Loucy (cell line): ENCODE results near the gene CCDC142.

Experiments
- H2AFZ ChIP-seq: fragments of 200-600 bp; sonication (generic); 2 replicates; pipeline ENCODE4 v1.6.0; 2016; ENCODE audit warnings: antibody characterized with exemption, mild to moderate bottlenecking, low read length, moderate library complexity
- H3F3A ChIP-seq: fragments of 200-600 bp; 2 replicates; pipeline ENCODE4 v1.6.0; 2016; ENCODE audit warnings: antibody characterized with exemption, low read depth, mild to moderate bottlenecking
- H3K27me3 ChIP-seq: fragments of 200-600 bp; sonication (generic); 2 replicates; pipeline ENCODE4 v1.6.1; 2014; ENCODE audit warnings: low read length, mild to moderate bottlenecking; ENCODE audit not compliant: insufficient read depth, poor library complexity, severe bottlenecking
- H3K36me3 ChIP-seq: fragments of 200-600 bp; sonication (generic); 2 replicates; pipeline ENCODE4 v1.6.1; 2016; ENCODE audit warnings: low read length; ENCODE audit not compliant: insufficient read depth
- H3K4me1 ChIP-seq: fragments of 200-600 bp; sonication (generic); 2 replicates; pipeline ENCODE4 v1.5.1; 2014; ENCODE audit warnings: low read length, mild to moderate bottlenecking; ENCODE audit not compliant: insufficient read depth, poor library complexity, severe bottlenecking
- H3K4me2 ChIP-seq: fragments of 200-600 bp; sonication (generic); 2 replicates; pipeline ENCODE4 v1.6.0; 2014; ENCODE audit warnings: antibody characterized with exemption, low read length, low read depth, mild to moderate bottlenecking; ENCODE audit not compliant: poor library complexity, severe bottlenecking
- H3K4me3 ChIP-seq: fragments of 200-600 bp; sonication (generic); 2 replicates; pipeline ENCODE4 v1.5.1; 2014; ENCODE audit warnings: low read length, mild to moderate bottlenecking, mixed read lengths; ENCODE audit not compliant: poor library complexity, severe bottlenecking
- H3K79me2 ChIP-seq: fragments of 200-600 bp; sonication (generic); 2 replicates; pipeline ENCODE4 v1.6.1; 2014; ENCODE audit warnings: low read length; ENCODE audit not compliant: insufficient read depth
- H3K9ac ChIP-seq: fragments of 200-600 bp; sonication (generic); 2 replicates; pipeline ENCODE4 v1.6.0; 2014; ENCODE audit warnings: mild to moderate bottlenecking, low read depth, low read length, moderate library complexity; ENCODE audit not compliant: poor library complexity, severe bottlenecking
- H3K9me2 ChIP-seq: fragments of 200-600 bp; sonication (generic); replicated peaks from 2 replicates; pipeline ENCODE4 v1.6.1; 2016; ENCODE audit warnings: low read depth, low read length, mixed read lengths
- H3K9me3 ChIP-seq: fragments of 200-600 bp; sonication (generic); 2 replicates; pipeline ENCODE4 v1.6.1; 2014; ENCODE audit warnings: mild to moderate bottlenecking, antibody characterized with exemption, low read length, low read depth; ENCODE audit not compliant: insufficient read depth
- H4K20me1 ChIP-seq: fragments of 200-600 bp; sonication (generic); 2 replicates; pipeline ENCODE4 v1.6.0; 2014; ENCODE audit warnings: antibody characterized with exemption, low read length, mild to moderate bottlenecking; ENCODE audit not compliant: insufficient read depth, poor library complexity, severe bottlenecking
- EZH2phosphoT487 ChIP-seq: fragments of 200-600 bp; IDR thresholded peaks from 2 replicates; pipeline ENCODE4 v1.6.1; 2018; ENCODE audit warnings: antibody characterized with exemption, mild to moderate bottlenecking, moderate library complexity, borderline replicate concordance
- TF ChIP-seq, protein P1 (sequence below): fragments of 200-600 bp; sonication (generic); conservative IDR thresholded peaks from 2 replicates; pipeline ENCODE4 v1.5.1; 2014; ENCODE audit warnings: mild to moderate bottlenecking, antibody characterized with exemption, low read length

Gene CCDC142, protein sequence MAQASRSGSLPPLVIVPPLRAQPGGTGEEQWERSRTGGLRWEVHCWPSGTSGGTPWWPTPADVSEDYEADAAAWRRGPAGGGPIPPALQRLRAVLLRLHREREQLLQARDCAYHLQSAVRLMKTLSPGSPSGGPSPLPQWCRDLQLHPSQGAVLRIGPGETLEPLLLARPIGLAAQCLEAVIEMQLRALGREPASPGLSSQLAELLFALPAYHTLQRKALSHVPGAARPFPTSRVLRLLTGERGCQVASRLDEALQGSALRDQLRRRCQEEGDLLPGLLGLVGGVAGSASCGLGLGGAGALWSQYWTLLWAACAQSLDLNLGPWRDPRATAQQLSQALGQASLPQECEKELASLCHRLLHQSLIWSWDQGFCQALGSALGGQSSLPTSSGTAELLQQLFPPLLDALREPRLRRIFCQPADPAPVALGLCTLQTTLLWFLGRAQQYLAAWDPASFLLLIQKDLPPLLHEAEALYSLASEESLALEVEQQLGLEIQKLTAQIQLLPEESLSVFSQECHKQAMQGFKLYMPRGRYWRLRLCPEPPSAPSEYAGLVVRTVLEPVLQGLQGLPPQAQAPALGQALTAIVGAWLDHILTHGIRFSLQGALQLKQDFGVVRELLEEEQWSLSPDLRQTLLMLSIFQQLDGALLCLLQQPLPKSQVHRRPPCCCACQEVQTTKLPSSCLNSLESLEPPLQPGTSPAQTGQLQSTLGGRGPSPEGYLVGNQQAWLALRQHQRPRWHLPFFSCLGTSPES

DNA sequence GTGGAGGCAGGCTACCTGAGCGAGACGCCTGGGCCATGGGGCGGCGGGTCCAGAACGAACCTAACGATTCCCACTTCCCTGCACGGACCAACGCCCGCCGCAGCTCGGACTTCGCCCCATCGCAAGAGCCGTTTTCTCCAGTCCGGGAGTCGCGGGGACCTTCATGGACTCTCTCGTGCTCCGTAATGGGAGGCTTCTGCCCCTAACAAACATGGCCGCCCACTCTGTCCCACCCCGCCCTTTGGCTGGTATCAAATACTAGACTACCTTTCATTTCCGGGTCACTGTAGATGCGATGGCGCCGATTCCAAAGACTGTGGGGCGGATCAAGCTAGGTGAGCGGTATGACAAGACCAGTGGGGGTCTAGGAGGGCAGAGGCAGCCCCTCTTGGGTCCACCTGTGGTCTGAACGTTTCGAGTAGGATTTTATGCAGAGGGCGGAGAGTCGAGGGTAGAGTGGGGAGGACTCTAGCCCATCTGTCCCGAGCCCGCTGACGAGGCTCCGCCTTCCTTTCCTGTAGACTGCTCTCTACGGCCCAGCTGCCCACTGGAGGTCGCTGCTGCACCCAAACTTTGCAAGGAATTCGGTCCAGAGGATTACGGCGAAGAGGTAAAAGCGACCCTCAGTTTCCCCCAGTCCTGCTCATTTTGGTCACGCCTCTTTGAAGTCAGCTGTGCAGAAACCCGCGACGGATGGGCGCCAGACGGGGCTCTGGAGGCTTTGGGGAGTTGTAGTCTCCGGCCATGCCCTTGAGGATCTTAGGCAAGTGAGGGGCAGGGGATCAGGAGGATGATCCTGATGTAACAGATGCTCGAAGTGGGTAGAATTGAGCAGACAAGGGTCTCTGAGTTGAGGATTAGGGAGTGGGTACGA lies at the start of gene CCDC142, which contains the start of gene TTC31:
Gene CCDC142 (minus strand): TSS at position 198 of the 874 bp plus-strand sequence. CDS start 161 bp downstream, at position 37.
Gene TTC31 (plus strand): TSS at position 281 of the 874 bp plus-strand sequence. CDS start 15 bp downstream, at position 296.
- no peaks in the 10 kb centered on the region for H3K36me3 ChIP-seq
- H3K9me3 ChIP-seq: no peaks in the 10 kb centered on the region
- peaks cover 9% of the 10 kb centered on the region for H4K20me1 ChIP-seq
- peaks cover 53% of the 10 kb centered on the region for H3K79me2 ChIP-seq
- peak within 1 kb of the TSS; percentile 79 for H3K4me3 ChIP-seq
- peak within 1 kb of the TSS; percentile 82 for H2AFZ ChIP-seq
- no peak for TF ChIP-seq EZH2phosphoT487
- TF ChIP-seq, protein P1, sequence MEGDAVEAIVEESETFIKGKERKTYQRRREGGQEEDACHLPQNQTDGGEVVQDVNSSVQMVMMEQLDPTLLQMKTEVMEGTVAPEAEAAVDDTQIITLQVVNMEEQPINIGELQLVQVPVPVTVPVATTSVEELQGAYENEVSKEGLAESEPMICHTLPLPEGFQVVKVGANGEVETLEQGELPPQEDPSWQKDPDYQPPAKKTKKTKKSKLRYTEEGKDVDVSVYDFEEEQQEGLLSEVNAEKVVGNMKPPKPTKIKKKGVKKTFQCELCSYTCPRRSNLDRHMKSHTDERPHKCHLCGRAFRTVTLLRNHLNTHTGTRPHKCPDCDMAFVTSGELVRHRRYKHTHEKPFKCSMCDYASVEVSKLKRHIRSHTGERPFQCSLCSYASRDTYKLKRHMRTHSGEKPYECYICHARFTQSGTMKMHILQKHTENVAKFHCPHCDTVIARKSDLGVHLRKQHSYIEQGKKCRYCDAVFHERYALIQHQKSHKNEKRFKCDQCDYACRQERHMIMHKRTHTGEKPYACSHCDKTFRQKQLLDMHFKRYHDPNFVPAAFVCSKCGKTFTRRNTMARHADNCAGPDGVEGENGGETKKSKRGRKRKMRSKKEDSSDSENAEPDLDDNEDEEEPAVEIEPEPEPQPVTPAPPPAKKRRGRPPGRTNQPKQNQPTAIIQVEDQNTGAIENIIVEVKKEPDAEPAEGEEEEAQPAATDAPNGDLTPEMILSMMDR: peak; percentile 93
- no peaks in the 10 kb centered on the region for H3K27me3 ChIP-seq
- H3F3A ChIP-seq: no peaks in the 10 kb centered on the region
- peak within 1 kb of the TSS; percentile 80 for H3K9ac ChIP-seq
- H3K4me2 ChIP-seq: peak within 1 kb of the TSS; percentile 93
- peaks cover 29% of the 10 kb centered on the region for H3K4me1 ChIP-seq
- no peaks in the 10 kb centered on the region for H3K9me2 ChIP-seq

DNA sequence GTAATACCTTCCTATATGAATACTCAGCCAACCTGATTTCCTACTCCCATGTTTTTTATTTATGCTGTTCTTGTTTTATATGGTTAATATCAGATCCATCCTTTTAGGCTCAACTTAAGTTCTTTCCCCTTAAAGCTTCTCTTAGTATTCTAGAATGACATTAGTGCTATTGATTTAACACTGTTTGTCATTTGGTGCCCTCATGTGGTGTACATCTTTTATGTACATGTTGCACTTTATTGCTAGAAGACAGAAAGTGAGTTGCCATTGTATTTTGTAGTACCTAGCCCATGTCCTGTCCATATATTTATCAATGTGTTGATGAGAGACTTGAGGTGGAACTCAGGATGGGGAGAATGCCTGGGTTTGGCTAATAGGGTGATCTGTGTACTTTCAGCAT lies 49.4 kb upstream of the CCDC142 start:
- peak overlapping the region; percentile 100 for H3K4me2 ChIP-seq

More for the DNA sequence above, 49.4 kb upstream of the CCDC142 start:
- Histone ChIP-seq H3F3A (no peaks in the 10 kb centered on the region), H3K79me2 (peaks cover 46% of the 10 kb centered on the region), H3K4me3 (peak overlapping the region; percentile 100), H3K9me2 (no peaks in the 10 kb centered on the region), H3K36me3 (peaks cover 6% of the 10 kb centered on the region; the same call in 1 of the 2 replicates), H3K4me1 (peaks cover 30% of the 10 kb centered on the region), H4K20me1 (peaks cover 22% of the 10 kb centered on the region), H2AFZ (no peak overlapping the region), H3K27me3 (peaks cover 4% of the 10 kb centered on the region), H3K9me3 (no peaks in the 10 kb centered on the region), H3K9ac (peak overlapping the region; percentile 93)
- TF ChIP-seq EZH2phosphoT487: no peak
- TF ChIP-seq, protein P1: peak; percentile 61
